Measurements from ENCODE around the gene PTPRM.

Gene PTPRM

DNA sequence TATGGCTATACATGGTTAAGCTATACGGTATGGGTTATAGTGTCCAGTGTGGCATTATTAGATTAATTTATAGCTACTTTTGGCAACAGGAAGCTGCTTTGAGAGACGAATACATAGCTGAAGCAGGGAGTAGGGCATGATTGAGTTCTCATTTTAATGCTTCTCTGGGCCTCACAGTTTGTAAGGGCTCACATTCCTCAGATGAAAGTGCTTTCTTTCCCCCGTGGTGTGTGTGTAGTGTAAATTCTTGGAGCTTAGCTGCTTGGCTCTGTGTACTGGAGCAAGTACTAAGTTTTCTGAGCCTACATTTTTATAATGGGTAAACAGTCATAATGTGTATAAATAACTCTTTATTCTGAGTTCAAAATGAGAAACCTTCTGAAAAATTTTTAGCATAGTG, 173.7 kb downstream of the PTPRM start (continued):
- TF ChIP-seq ZNF426 (tag by site-specific recombination; IDR thresholded peaks at IDR 0.05): no peak
- TF ChIP-seq ZNF677 (tag by site-specific recombination; IDR thresholded peaks at IDR 0.05): no peak

DNA sequence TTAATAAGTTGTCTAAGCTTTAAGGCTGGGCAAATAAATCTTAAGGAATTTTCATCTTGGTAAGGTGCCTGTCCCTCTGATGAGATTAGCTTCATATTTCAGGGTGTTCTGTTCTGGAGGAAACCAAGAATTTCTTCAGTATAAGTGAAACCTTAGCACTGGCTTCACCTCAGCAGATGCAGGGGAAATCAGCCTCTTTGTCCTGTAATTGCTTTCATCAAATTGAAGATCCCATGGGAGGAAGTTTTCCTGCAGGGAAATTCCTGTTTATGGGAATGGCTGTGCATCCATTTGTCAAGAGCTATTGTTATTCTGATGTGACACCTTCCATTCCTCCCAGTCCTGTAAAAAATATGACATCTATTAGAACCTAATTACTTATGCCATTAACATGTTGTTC, 174.5 kb downstream of the PTPRM start:
- CTCF ChIA-PET: no interaction called here

DNA sequence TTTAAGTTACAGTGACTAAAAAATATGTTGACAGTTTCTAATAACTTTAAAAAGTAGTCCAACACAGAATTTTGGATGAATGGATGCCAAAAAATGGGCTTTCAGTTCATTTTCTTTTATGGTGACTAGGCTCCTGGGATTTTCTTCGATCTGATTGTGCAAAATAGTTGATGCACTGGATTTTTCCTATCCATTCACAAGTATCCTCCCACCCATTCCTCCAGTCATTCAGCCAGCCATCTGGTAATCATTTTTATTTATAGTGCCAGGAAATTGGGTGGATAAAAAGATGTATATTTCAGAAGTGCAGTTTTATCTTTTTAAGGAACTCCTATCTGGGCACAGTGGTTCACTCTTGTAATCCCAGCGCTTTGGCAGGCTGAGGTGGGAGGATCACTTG, 175.1 kb downstream of the PTPRM start:
- no peaks in the 10 kb centered on the region for H3K36me3 ChIP-seq (ENCODE audit: control insufficient read depth in 2 of 2, insufficient read depth in 1 of 2, low read length in 2 of 2)
- CTCF ChIA-PET: interaction anchor here (1.6 kb wide), 1 partner anchor 175 kb away, joined by 5 read pairs; the partner anchor contains the start of gene PTPRM
- H3K4me1 ChIP-seq (ENCODE audit: control insufficient read depth, insufficient read depth, low read length): no peaks in the 10 kb centered on the region
- TF ChIP-seq BCL11A (tag by site-specific recombination; IDR thresholded peaks at IDR 0.05; ENCODE audit: low read depth) (no peak), ZNF350 (tag by site-specific recombination; IDR thresholded peaks at IDR 0.05) (no peak), ZNF184 (tag by site-specific recombination; IDR thresholded peaks at IDR 0.05) (no peak), ZNF660 (tag by site-specific recombination; IDR thresholded peaks at IDR 0.05) (no peak), ZEB2 (tag by site-specific recombination; IDR thresholded peaks at IDR 0.05) (no peak), SP2 (tag by site-specific recombination; IDR thresholded peaks at IDR 0.05) (no peak), OSR2 (tag by site-specific recombination; IDR thresholded peaks at IDR 0.05) (no peak), RBAK (tag by site-specific recombination; IDR thresholded peaks at IDR 0.05) (no peak), ZNF366 (tag by site-specific recombination; conservative IDR thresholded peaks at IDR 0.05) (no peak), ZNF202 (tag by site-specific recombination; IDR thresholded peaks at IDR 0.05; ENCODE audit: borderline replicate concordance) (no peak), SCRT1 (tag by site-specific recombination; IDR thresholded peaks at IDR 0.05; ENCODE audit: borderline replicate concordance) (no peak), HOXD13 (CRISPR knock-in tag; IDR thresholded peaks at IDR 0.05; ENCODE audit: borderline replicate concordance) (no peak), WT1 (tag by site-specific recombination; IDR thresholded peaks at IDR 0.05) (no peak), ZNF214 (tag by site-specific recombination; IDR thresholded peaks at IDR 0.05; ENCODE audit: borderline replicate concordance) (no peak), ZNF169 (tag by site-specific recombination; IDR thresholded peaks at IDR 0.05) (no peak), ZNF311 (tag by site-specific recombination; IDR thresholded peaks at IDR 0.05; ENCODE audit: borderline replicate concordance) (no peak)
- TF ChIP-seq, protein P1, sequence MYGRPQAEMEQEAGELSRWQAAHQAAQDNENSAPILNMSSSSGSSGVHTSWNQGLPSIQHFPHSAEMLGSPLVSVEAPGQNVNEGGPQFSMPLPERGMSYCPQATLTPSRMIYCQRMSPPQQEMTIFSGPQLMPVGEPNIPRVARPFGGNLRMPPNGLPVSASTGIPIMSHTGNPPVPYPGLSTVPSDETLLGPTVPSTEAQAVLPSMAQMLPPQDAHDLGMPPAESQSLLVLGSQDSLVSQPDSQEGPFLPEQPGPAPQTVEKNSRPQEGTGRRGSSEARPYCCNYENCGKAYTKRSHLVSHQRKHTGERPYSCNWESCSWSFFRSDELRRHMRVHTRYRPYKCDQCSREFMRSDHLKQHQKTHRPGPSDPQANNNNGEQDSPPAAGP (tag by site-specific recombination; IDR thresholded peaks at IDR 0.05): no peak
- TF ChIP-seq, protein P2, sequence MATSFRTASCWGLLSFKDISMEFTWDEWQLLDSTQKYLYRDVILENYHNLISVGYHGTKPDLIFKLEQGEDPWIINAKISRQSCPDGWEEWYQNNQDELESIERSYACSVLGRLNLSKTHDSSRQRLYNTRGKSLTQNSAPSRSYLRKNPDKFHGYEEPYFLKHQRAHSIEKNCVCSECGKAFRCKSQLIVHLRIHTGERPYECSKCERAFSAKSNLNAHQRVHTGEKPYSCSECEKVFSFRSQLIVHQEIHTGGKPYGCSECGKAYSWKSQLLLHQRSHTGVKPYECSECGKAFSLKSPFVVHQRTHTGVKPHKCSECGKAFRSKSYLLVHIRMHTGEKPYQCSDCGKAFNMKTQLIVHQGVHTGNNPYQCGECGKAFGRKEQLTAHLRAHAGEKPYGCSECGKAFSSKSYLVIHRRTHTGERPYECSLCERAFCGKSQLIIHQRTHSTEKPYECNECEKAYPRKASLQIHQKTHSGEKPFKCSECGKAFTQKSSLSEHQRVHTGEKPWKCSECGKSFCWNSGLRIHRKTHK (tag by site-specific recombination; IDR thresholded peaks at IDR 0.05): no peak
- no peaks in the 10 kb centered on the region for H3K9me3 ChIP-seq (ENCODE audit: control insufficient read depth, insufficient read depth, low read depth, low read length)
- no peak overlapping the region for H3K4me3 ChIP-seq (ENCODE audit: low read depth, low read length)
- POLR2A ChIA-PET: no interaction called here
- H3K27ac ChIP-seq (ENCODE audit: extremely low read depth, low read depth, low read length): no peak overlapping the region

More for the DNA sequence above, 174.5 kb downstream of the PTPRM start:
- no peaks in the 10 kb centered on the region for H3K36me3 ChIP-seq (ENCODE audit: control insufficient read depth in 2 of 2, insufficient read depth in 1 of 2, low read length in 2 of 2)
- H3K9me3 ChIP-seq (ENCODE audit: control insufficient read depth, insufficient read depth, low read depth, low read length): no peaks in the 10 kb centered on the region
- no peak overlapping the region for H3K4me3 ChIP-seq (ENCODE audit: low read depth, low read length)
- no peaks in the 10 kb centered on the region for H3K4me1 ChIP-seq (ENCODE audit: control insufficient read depth, insufficient read depth, low read length)
- no peak for TF ChIP-seq ZNF23 (tag by site-specific recombination; IDR thresholded peaks at IDR 0.05; ENCODE audit: borderline replicate concordance)
- no peak for TF ChIP-seq ZNF621 (tag by site-specific recombination; IDR thresholded peaks at IDR 0.05)
- no peak for TF ChIP-seq ZNF221 (tag by site-specific recombination; IDR thresholded peaks at IDR 0.05; ENCODE audit: borderline replicate concordance)
- no peak for TF ChIP-seq ZNF514 (tag by site-specific recombination; IDR thresholded peaks at IDR 0.05)
- TF ChIP-seq ZNF585B (tag by site-specific recombination; IDR thresholded peaks at IDR 0.05): no peak
- no peak for TF ChIP-seq KLF7 (tag by site-specific recombination; IDR thresholded peaks at IDR 0.05; ENCODE audit: borderline replicate concordance)
- no peak for TF ChIP-seq ZNF623 (tag by site-specific recombination; IDR thresholded peaks at IDR 0.05)
- TF ChIP-seq ZNF510 (tag by site-specific recombination; IDR thresholded peaks at IDR 0.05; ENCODE audit: insufficient replicate concordance): no peak
- no peak for TF ChIP-seq HOXC10 (CRISPR knock-in tag; IDR thresholded peaks at IDR 0.05)
- TF ChIP-seq BCL11A (tag by site-specific recombination; IDR thresholded peaks at IDR 0.05; ENCODE audit: low read depth): no peak
- TF ChIP-seq ZNF768 (tag by site-specific recombination; IDR thresholded peaks at IDR 0.05): no peak
- TF ChIP-seq ZNF138 (tag by site-specific recombination; IDR thresholded peaks at IDR 0.05; ENCODE audit: borderline replicate concordance): no peak
- no peak for TF ChIP-seq ZNF521 (tag by site-specific recombination; IDR thresholded peaks at IDR 0.05)
- no peak for TF ChIP-seq KLF1 (tag by site-specific recombination; IDR thresholded peaks at IDR 0.05)
- no peak for TF ChIP-seq ZNF404 (tag by site-specific recombination; IDR thresholded peaks at IDR 0.05)
- TF ChIP-seq ZBTB48 (tag by site-specific recombination; IDR thresholded peaks at IDR 0.05): no peak
- TF ChIP-seq ZBTB1 (tag by site-specific recombination; IDR thresholded peaks at IDR 0.05): no peak
- TF ChIP-seq, protein P3, sequence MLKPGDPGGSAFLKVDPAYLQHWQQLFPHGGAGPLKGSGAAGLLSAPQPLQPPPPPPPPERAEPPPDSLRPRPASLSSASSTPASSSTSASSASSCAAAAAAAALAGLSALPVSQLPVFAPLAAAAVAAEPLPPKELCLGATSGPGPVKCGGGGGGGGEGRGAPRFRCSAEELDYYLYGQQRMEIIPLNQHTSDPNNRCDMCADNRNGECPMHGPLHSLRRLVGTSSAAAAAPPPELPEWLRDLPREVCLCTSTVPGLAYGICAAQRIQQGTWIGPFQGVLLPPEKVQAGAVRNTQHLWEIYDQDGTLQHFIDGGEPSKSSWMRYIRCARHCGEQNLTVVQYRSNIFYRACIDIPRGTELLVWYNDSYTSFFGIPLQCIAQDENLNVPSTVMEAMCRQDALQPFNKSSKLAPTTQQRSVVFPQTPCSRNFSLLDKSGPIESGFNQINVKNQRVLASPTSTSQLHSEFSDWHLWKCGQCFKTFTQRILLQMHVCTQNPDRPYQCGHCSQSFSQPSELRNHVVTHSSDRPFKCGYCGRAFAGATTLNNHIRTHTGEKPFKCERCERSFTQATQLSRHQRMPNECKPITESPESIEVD (tag by site-specific recombination; IDR thresholded peaks at IDR 0.05): no peak
- no peak overlapping the region for H3K27ac ChIP-seq (ENCODE audit: extremely low read depth, low read depth, low read length)
- POLR2A ChIA-PET: no interaction called here

Data from HEK293 (cell line).